ENCODE data around the gene RPL26.
A peak's percentile ranks its signal among the peaks of the same experiment; 100 is the strongest.
"Not testable (repeated sequence)": the region's sequence is repeated elsewhere in the genome, so short reads cannot be mapped to it uniquely, and the experiment has no call there.

The RPL26 gene

DNA sequence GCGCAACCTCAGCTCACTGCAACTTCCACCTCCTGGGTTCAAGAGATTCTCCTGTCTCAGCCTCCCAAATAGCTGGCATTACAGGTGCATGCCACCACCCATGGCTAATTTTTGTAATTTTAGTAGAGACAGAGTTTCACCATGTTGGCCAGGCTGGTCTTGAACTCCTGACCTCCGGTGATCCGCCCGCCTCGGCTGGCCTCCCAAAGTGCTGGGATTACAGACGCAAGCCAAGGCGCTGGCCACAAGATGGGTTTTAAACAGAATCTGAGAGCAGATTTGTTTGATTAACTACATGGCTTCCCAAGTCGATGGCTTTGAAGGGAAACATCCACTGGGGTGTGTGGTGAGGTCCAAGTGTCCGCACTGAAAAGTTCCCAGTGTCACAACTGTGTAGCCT lies 11.5 kb upstream of the RPL26 start:
- not testable (repeated sequence) for DNase-seq (ENCODE audit: low spot score)

DNA sequence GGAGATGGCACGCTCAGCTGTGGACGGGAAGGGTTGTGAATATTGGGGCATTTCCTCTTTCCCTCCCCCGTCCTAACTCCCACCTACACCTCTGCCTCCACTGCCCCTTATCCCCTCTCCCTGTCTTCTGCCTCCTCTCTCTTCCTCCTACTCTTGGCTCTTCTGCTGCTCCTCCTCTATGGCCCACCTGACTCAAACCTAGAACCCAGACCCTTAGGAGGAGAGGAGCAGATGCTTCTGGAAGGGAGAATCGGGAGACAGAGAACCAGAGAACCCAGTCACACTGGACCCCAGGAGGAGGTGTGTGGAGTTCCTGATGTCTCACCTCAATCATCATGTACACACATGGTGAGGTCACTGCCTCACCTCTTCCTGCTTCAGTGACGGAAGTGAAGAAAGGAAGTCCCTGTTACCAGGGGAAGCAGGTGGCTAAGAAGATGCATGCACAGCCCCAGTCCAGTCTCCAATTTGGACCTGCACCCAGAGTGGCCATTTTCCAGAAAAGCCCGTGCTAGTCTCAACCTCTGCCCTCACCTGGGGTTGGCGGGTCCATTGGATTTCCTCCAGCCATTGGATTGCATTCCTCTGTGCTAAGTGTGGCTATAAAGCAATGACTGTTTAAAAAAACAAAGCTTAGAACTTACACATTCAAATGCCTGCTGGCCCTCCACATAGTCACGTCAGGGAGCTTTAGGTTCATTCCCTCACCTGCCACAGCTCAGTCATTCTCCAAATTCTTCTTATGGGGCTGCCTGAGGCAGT lies 10.7 kb upstream of the RPL26 start:
- DNase-seq (ENCODE audit: low spot score): no peak

DNA sequence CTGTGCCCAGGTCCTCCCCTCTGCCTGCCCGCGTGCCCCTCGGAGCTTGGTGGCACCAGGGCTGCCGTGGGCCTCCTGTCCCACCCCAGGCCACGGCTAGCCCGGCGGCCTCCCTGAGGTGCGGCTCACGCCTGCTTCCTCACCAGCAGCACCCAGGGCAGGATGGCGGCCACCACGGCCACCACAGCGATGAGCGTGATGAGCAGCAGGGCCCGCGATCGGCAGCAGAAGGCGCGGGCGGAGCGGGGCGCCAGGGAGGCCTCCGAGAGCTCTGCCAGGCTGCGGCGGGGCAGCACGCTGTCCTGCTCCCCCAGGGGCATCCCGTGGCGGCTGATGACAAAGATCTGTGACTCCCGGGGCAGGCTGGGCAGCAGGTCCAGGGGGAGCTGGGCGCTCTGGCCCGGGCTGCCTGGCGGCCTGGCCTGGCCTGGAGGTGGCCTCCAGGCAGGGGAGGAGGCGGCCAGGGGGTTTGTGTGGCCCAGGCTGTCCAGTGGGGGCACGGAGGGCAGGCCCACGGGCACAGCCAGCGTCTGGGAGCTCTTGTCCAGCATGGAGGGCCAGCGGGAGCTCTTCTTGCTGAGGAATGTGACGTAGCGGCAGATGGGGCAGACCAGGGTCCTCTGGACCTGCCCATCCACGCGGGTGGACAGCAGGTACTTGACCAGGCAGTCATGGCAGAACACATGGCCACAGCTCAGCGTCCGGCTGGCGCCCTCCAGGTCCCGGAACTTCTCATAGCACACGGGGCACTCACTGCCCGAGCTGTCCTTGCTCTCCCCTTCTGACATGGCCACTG lies 9.9 kb upstream of the RPL26 start:
- DNase-seq (ENCODE audit: low spot score): no peak

DNA sequence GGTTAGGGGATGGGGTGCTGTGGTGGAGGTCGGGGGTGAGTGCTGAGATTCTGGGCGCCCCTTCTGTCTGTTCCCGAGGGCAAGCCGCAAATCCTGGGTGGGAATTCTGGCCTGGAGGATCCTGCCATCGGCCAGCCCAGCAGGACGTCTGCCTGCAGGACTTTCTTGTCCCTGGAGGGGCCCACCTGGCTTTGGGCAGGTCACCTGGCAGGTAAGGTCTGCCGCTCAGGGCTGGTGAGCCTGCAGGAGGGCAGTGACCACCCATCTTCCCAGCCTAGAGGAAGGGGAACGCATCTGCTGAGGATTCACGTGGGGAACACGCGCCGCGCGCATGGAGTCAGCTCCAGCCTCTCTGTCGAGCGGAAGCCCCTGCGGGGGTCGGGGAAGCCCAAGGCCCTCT lies 9.3 kb upstream of the RPL26 start:
- DNase-seq (ENCODE audit: low spot score): no peak

- DNase-seq (ENCODE audit: low spot score): peak; percentile 32
Observed at GRCh38 chr17:8391711-8392110, 8.7 kb upstream of the RPL26 start.

DNA sequence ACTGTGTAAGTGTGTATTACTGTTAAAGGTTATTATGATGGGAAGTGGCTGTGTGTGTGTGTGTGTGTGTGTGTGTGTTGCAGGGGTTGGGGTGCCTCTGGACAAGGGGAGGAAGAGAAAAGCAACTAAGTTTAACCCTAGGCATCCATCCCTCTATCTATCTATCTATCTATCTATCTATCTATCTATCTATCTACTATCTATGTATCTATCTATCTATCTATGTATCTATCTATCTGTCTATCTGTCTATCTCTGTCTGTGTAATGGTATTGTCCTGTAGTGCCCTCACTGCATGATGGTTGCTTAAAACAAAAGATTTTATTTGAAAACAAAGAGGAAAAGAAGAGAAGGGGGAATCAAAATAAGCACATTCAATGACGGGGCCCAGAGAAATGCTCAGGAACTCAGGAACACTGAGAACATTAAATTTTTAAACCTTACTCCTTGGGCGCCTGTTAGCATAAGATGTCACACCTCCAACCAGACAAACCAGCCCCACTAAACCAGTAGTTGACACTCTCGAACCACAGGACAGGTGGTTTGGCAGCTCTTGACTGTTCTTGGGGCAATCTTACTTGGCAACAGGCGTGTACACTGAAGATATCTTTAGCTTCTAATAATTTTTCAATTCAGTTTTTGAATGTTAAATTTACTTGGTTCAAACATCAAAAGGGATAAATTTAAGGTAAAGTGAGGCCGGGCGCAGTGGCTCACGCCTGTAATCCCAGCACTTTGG lies 5.1 kb upstream of the RPL26 start:
- DNase-seq (ENCODE audit: low spot score): no peak

DNA sequence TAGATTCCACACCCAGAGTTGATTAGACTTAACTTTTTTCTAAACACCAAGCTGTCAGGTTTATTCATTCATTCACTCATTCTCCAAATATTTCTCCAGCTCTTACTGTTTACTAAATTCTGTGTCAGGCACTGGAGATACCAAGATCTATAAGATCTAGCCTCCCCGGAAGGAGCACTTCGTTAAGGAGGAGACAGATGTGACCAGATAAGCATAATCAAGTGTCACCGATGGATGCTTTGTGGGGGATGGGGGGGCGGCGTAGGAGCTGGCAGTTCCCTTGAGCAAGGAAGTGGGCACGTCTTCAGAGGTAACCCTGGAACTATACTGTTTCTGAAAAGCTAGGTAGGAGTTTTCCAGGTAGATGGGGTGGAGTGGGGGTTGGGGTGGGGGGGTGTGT lies 3.8 kb upstream of the RPL26 start:
- DNase-seq (ENCODE audit: low spot score): no peak

- peak; percentile 88 for DNase-seq (ENCODE audit: low spot score)
Observed at GRCh38 chr17:8384801-8385378, 1.9 kb upstream of the RPL26 start.

- DNase-seq (ENCODE audit: low spot score): no peak
Observed at GRCh38 chr17:8382880-8383142, 182 bp downstream of the RPL26 start.

- DNase-seq (ENCODE audit: low spot score): no peak
Observed at GRCh38 chr17:8382052-8382879, 727 bp downstream of the RPL26 start.

- DNase-seq (ENCODE audit: low spot score): no peak
Observed at GRCh38 chr17:8380049-8380448, 2.9 kb downstream of the RPL26 start.

- DNase-seq (ENCODE audit: low spot score): not testable (repeated sequence)
Observed at GRCh38 chr17:8378117-8378516, 4.9 kb downstream of the RPL26 start.

GRCh38 chr17:8377422-8377821 lies 5.6 kb downstream of the RPL26 start:
- no peak for DNase-seq (ENCODE audit: low spot score)

- peak; percentile 96 for DNase-seq (ENCODE audit: low spot score)
Observed at GRCh38 chr17:8376271-8377067, 6.5 kb downstream of the RPL26 start, which contains the start of gene KRABD2. Gene KRABD2 (minus strand): TSS chr17:8376704.

DNA sequence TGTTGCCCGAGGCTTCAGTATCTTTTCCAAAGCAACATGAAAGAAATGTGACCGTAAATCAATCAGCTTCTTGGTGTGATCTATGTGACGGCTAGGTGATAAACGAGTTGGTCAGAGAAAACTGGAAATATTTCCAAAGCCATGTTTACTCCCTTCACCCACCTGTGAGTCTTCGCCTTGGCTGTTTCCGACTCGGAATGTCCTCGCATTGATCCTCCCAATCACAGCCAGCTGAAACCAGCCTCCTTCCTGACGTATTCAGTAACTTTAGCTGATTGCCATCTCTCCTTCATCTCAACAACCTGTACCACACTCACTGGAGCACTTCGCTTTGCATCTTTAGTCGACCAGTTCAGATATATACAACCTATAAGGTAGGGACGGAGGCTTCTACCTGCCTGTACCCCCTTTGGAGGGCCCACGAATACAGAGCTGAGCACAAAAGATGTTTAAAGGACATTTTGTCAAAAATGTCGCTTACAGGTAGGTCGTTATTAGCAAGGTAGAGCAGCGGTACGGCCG lies 7.2 kb downstream of the RPL26 start:
- DNase-seq (ENCODE audit: low spot score): peak; percentile 33

DNA sequence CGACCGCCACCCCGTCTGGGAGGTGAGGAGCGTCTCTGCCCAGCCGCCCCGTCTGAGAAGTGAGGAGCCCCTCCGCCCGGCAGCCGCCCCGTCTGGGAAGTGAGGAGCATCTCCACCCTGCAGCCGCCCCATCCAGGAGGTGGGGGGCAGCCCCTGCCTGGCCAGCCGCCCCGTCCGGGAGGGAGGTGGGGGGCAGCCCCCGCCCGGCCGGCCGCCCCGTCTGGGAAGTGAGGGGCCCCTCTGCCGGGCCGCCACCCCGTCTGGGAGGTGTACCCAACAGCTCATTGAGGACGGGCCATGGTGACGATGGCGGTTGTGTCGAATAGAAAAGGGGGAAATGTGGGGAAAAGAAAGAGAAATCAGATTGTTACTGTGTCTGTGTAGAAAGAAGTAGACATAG lies 9.1 kb downstream of the RPL26 start:
- DNase-seq (ENCODE audit: low spot score): not testable (repeated sequence)

GRCh38 chr17:8372422-8372821 lies 10.6 kb downstream of the RPL26 start:
- DNase-seq (ENCODE audit: low spot score): no peak

- no peak for DNase-seq (ENCODE audit: low spot score)
Observed at GRCh38 chr17:8371786-8372185, 11.2 kb downstream of the RPL26 start.

DNA sequence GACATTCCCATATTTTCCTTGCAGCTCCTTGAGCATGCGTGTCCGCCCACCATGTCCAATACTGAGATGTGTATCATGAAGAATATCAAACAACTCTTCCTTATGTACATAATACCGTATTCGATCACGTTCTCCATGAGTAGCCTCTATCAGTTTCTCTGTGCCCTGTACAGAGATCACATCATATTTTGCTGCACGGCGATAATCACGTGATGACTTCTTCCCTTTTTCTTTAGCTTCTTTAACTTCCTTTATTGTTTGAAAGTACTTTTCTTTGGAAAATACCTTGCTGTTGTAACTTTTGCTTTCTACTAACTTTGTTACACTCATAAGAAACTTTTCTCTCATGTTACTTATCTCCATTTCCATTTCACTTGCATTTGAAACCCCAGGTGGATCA lies 13.0 kb downstream of the RPL26 start:
- DNase-seq (ENCODE audit: low spot score): no peak

GRCh38 chr17:8368193-8368592 lies 14.8 kb downstream of the RPL26 start:
- no peak for DNase-seq (ENCODE audit: low spot score)

- DNase-seq (ENCODE audit: low spot score): peak; percentile 38
Observed at GRCh38 chr17:8366231-8366630, 16.8 kb downstream of the RPL26 start.

Measured in AG08396 (cell line).